ENCODE data around the gene GLYATL1B. TPM values are rescaled to one million over a fixed set of nuclear protein-coding genes. Genes with fewer than 3 reads are reported as not detected.
"Not testable (repeated sequence)": the region's sequence is repeated elsewhere in the genome, so short reads cannot be mapped to it uniquely, and the experiment has no call there.

Gene GLYATL1B
- total RNA-seq, 1 experiment from 2014 or later = not detected

GRCh38 chr11:59106363-59107336 lies 20.5 kb downstream of the GLYATL1B start, which contains the start of gene FAM111B:
Gene FAM111B, plus strand, starts transcription at chr11:59107237. Its CDS starts 2,389 bp downstream, at chr11:59109626.
- Histone ChIP-seq H3K27ac (ENCODE audit: low read length) (peak within 1 kb of the TSS; percentile 66), H3K27me3 (ENCODE audit: control insufficient read depth, insufficient read depth, low read length) (no peaks in the 10 kb centered on the region), H3K4me1 (ENCODE audit: control insufficient read depth, insufficient read depth, low read length) (peaks cover 11% of the 10 kb centered on the region), H3K36me3 (ENCODE audit: control insufficient read depth, insufficient read depth, low read length) (no peaks in the 10 kb centered on the region; the same call in 1 of the 2 replicates), H3K9me3 (ENCODE audit: control insufficient read depth, insufficient read depth, low read depth, low read length) (no peaks in the 10 kb centered on the region), H3K4me3 (ENCODE audit: low read depth in 2 of 2, low read length in 2 of 2) (peak within 1 kb of the TSS; percentile 62 to 95)
- ChIA-PET POLR2A (interaction anchor here (0.6 kb wide), 2 partner anchors 41 to 435 kb away, joined by 3 read pairs; no protein-coding TSS in a partner anchor), CTCF (interaction anchor here (1.1 kb wide), 1 partner anchor 29 kb away, joined by 8 read pairs; no protein-coding TSS in a partner anchor)
- TF ChIP-seq POLR2AphosphoS5 (IDR thresholded peaks at IDR 0.05; ENCODE audit: low read depth, low read length) = peak; percentile 35
- TF ChIP-seq CTCF (IDR thresholded peaks at IDR 0.05) = no peak
- no peak for TF ChIP-seq REST (IDR thresholded peaks at IDR 0.05; ENCODE audit: insufficient read depth in 1 of 2, low read depth in 2 of 2, low read length in 1 of 2)
- TF ChIP-seq TCF7L2 (IDR thresholded peaks at IDR 0.05; ENCODE audit: low read depth, low read length) = no peak
- TF ChIP-seq SIN3A (IDR thresholded peaks at IDR 0.05; ENCODE audit: borderline replicate concordance, insufficient read depth, low read depth, low read length) = peak; percentile 62; the same call in 1 of the 2 replicates
- intact Hi-C loops (cut with micrococcal nuclease; ENCODE audit: unreplicated experiment) (no loop called here), in situ Hi-C loops (cut with HindIII; ENCODE audit: low pct_unique_long_range_greater_than_20kb, low sequenced_read_pairs) (no loop called here)
- ATAC-seq (peak; percentile 95), DNase-seq (ENCODE audit: low read depth, low spot score) (peak; percentile 61)
- no TSS peak for BruUV-seq (replicated peaks)

GRCh38 chr11:59107721-59108120 lies 21.6 kb downstream of the GLYATL1B start:
- H3K27ac ChIP-seq (ENCODE audit: low read length) = peak overlapping the region; percentile 66
- CTCF ChIA-PET; H3K27me3 ChIP-seq (ENCODE audit: control insufficient read depth, insufficient read depth, low read length); BruUV-seq (replicated peaks); DNase-seq (ENCODE audit: low read depth, low spot score); in situ Hi-C loops (cut with HindIII; ENCODE audit: low pct_unique_long_range_greater_than_20kb, low sequenced_read_pairs); H3K36me3 ChIP-seq (ENCODE audit: control insufficient read depth, insufficient read depth, low read length); intact Hi-C loops (cut with micrococcal nuclease; ENCODE audit: unreplicated experiment); ATAC-seq; H3K9me3 ChIP-seq (ENCODE audit: control insufficient read depth, insufficient read depth, low read depth, low read length): not testable (repeated sequence)
- POLR2A ChIA-PET = interaction anchor here (0.6 kb wide), 1 partner anchor 40 kb away, joined by 3 read pairs; no protein-coding TSS in a partner anchor
- peaks cover 11% of the 10 kb centered on the region for H3K4me1 ChIP-seq (ENCODE audit: control insufficient read depth, insufficient read depth, low read length)
- peak overlapping the region; percentile 62 to 95 for H3K4me3 ChIP-seq (ENCODE audit: low read depth in 2 of 2, low read length in 2 of 2)

Data from Panc1 (cell line).